ENCODE data around the gene PRELID1. TPM values are rescaled to one million over a fixed set of nuclear protein-coding genes. Genes with fewer than 3 reads are reported as not detected.
"Not testable (repeated sequence)": the region's sequence is repeated elsewhere in the genome, so short reads cannot be mapped to it uniquely, and the experiment has no call there.

Gene PRELID1, protein sequence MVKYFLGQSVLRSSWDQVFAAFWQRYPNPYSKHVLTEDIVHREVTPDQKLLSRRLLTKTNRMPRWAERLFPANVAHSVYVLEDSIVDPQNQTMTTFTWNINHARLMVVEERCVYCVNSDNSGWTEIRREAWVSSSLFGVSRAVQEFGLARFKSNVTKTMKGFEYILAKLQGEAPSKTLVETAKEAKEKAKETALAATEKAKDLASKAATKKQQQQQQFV
- total RNA-seq, result 10 to 100 TPM; 76.6 to 99.3 (median 91.6) TPM
- 107 TPM for total RNA-seq (2013)

DNA sequence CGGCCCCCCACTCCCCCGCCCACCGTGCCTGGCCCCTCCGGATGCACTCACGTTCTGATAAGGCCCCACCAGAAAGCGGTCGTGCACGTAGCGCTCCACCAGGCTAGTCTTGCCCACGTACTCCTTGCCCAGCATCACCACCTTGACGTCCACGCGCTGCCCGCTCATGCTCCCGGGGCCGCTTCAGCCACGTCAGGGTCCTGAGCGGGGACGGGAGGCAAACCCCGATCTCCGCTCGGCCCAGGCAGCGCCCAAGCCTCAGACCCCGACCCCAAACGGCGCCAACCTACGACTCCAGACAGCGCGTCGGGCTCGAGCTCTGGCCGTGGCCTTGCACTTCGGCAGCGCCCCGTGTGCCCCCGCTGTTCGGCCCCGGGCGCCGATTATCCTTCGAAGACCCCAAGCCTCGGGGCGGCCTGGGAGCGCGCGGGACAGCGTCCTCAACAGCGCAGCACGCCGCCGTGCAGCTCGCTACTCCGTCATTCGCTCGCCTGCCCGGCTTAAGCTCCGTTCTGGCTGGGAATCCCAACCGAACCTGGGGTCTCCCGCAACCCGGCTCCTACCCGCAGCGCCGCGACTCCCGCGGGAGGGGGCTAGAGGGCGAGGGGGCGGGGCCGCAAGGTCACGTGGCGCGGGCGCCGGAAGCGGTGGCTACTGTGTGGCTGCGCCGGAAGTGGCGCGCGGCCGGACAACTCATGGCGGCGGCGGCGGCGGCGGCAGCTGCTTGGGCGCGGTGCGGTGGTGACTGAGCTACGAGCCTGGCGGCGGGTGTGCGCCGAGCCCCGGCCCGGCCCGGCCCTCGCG lies at the start of gene PRELID1, which contains the start of gene RAB24:
TSS of gene PRELID1 (plus strand) at position 679 of the 804 bp plus-strand sequence. CDS start 187 bp downstream, outside the sequence.
TSS of gene RAB24 (minus strand) at position 599 of the 804 bp plus-strand sequence. CDS start at position 168, 431 bp downstream.
- intact Hi-C loops (cut with micrococcal nuclease), result loop anchor here (5.0 kb wide), 2 partner anchors 154 to 191 kb away; no protein-coding TSS in a partner anchor
- Histone ChIP-seq H3K27me3 (ENCODE audit: control insufficient read depth, insufficient read depth, low read length) (no peaks in the 10 kb centered on the region), H3K4me3 (ENCODE audit: low read length) (peak within 1 kb of the TSS; percentile 93), H3K4me1 (ENCODE audit: control insufficient read depth, insufficient read depth, low read length) (peaks cover 89% of the 10 kb centered on the region), H3K36me3 (ENCODE audit: control insufficient read depth, insufficient read depth, low read length) (peaks cover 35% of the 10 kb centered on the region), H3K27ac (ENCODE audit: low read length) (peak within 1 kb of the TSS; percentile 76), H3K9me3 (ENCODE audit: control insufficient read depth, insufficient read depth, low read length) (no peaks in the 10 kb centered on the region)
- H3K4me3 Mint-ChIP-seq, result peak within 1 kb of the TSS; percentile 92
- WGBS (ENCODE audit: insufficient coverage), result under 1% methylated on average over 100 of the region's 100 CpGs
- DNase-seq (peak; percentile 92), ATAC-seq (peak; percentile 57 to 82 (median 76))
- H3K36me3 Mint-ChIP-seq, result no peaks in the 10 kb centered on the region
- TF ChIP-seq, protein P1, sequence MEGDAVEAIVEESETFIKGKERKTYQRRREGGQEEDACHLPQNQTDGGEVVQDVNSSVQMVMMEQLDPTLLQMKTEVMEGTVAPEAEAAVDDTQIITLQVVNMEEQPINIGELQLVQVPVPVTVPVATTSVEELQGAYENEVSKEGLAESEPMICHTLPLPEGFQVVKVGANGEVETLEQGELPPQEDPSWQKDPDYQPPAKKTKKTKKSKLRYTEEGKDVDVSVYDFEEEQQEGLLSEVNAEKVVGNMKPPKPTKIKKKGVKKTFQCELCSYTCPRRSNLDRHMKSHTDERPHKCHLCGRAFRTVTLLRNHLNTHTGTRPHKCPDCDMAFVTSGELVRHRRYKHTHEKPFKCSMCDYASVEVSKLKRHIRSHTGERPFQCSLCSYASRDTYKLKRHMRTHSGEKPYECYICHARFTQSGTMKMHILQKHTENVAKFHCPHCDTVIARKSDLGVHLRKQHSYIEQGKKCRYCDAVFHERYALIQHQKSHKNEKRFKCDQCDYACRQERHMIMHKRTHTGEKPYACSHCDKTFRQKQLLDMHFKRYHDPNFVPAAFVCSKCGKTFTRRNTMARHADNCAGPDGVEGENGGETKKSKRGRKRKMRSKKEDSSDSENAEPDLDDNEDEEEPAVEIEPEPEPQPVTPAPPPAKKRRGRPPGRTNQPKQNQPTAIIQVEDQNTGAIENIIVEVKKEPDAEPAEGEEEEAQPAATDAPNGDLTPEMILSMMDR (IDR thresholded peaks at IDR 0.05), result peak; percentile 44
- no peaks in the 10 kb centered on the region for H3K27me3 Mint-ChIP-seq (ENCODE audit: low read depth in 2 of 2)
- H3K4me1 Mint-ChIP-seq, result peaks cover 72 to 80% of the 10 kb centered on the region in 2 donors
- no peaks in the 10 kb centered on the region for H3K9me3 Mint-ChIP-seq
- H3K27ac Mint-ChIP-seq, result peak within 1 kb of the TSS; percentile 89 to 96

DNA sequence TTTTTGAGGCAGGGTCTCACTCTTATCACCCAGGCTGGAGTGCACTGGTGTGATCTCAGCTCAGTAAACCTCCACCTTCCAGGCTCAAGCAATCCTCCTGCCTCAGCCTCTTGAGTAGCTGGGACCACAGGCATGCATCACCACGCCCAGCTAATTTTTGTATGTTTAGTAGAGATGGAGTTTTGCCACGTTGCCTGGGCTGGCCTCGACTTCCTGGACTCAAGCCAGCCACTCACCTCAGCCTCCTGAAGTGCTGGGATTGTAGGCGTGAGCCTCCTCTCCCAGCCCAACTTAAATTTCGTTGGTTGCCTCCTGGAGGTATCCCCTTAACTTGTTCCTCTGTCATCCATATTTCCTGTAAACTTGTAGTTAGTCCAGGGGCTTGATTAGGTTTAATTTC lies 47.3 kb upstream of the PRELID1 start:
- no peak for DNase-seq
- Mint-ChIP-seq H3K4me1 (peaks cover 0 to 4% of the 10 kb centered on the region in 2 donors), H3K36me3 (peaks cover 7% of the 10 kb centered on the region), H3K9me3 (no peaks in the 10 kb centered on the region), H3K27me3 (ENCODE audit: low read depth in 2 of 2) (no peaks in the 10 kb centered on the region), H3K4me3 (no peak overlapping the region), H3K27ac (peak overlapping the region; percentile 21 to 26)
- no peaks in the 10 kb centered on the region for H3K9me3 ChIP-seq (ENCODE audit: control insufficient read depth, insufficient read depth, low read length)
- TF ChIP-seq, protein P1 (IDR thresholded peaks at IDR 0.05), result no peak
- no peak overlapping the region for H3K27ac ChIP-seq (ENCODE audit: low read length)
- peaks cover 76% of the 10 kb centered on the region for H3K36me3 ChIP-seq (ENCODE audit: control insufficient read depth, insufficient read depth, low read length)
- 81% methylated on average over 3 of the region's 5 CpGs for whole genome bisulfite sequencing (ENCODE audit: insufficient coverage)
- no peak for ATAC-seq
- H3K27me3 ChIP-seq (ENCODE audit: control insufficient read depth, insufficient read depth, low read length), result no peaks in the 10 kb centered on the region
- H3K4me3 ChIP-seq (ENCODE audit: low read length), result no peak overlapping the region
- no peaks in the 10 kb centered on the region for H3K4me1 ChIP-seq (ENCODE audit: control insufficient read depth, insufficient read depth, low read length)
- intact Hi-C loops (cut with micrococcal nuclease), result no loop called here

DNA sequence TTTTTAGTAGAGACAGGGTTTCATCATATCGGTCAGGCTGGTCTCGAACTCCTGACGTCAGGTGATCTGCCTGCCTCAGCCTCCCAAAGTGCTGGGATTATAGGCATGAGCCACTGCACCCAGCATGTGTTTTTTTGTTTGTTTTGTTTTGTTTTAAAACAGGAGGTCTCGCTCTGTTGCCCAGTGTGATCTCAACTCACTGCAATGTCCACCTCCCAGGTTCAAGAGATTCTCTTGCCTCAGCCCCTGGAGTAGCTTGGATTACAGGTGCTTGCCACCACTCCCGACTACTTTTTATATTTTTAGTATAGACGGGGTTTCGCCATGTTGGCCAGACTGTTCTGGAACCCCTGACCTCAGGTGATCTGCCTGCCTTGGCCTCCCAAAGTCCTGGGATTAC lies 44.9 kb upstream of the PRELID1 start:
- H3K4me1 ChIP-seq (ENCODE audit: control insufficient read depth, insufficient read depth, low read length); DNase-seq; H3K27me3 Mint-ChIP-seq (ENCODE audit: low read depth in 2 of 2); H3K4me3 Mint-ChIP-seq; H3K9me3 ChIP-seq (ENCODE audit: control insufficient read depth, insufficient read depth, low read length); H3K27me3 ChIP-seq (ENCODE audit: control insufficient read depth, insufficient read depth, low read length); intact Hi-C loops (cut with micrococcal nuclease); ATAC-seq; H3K9me3 Mint-ChIP-seq; H3K27ac ChIP-seq (ENCODE audit: low read length); H3K4me3 ChIP-seq (ENCODE audit: low read length); H3K36me3 Mint-ChIP-seq; H3K4me1 Mint-ChIP-seq: not testable (repeated sequence)
- peaks cover 77% of the 10 kb centered on the region for H3K36me3 ChIP-seq (ENCODE audit: control insufficient read depth, insufficient read depth, low read length)
- H3K27ac Mint-ChIP-seq, result peak overlapping the region in 1 of 2 donors; percentile 12
- 95% methylated on average over 7 of the region's 7 CpGs for WGBS (ENCODE audit: insufficient coverage)

DNA sequence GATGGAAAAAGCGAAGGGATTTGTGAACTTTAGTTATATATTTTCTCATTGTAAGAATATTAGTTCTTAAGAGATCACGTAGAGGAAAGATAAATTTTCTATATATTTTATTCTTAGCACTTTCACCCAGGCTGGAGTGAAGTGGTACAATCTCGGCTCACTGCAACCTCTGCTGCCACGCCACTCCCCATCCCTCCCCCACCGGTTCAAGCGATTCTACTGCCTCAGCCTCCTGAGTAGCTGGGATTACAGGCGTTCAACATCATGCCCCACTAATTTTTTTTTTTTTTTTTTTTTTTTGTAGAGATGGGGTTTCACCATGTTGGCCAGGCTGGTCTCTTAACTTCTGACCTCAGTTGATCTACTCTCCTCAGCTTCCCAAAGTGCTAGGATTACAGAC lies 42.6 kb upstream of the PRELID1 start:
- Mint-ChIP-seq H3K27me3 (ENCODE audit: low read depth in 2 of 2) (no peaks in the 10 kb centered on the region), H3K27ac (no peak overlapping the region), H3K9me3 (no peaks in the 10 kb centered on the region), H3K36me3 (peaks cover 7% of the 10 kb centered on the region), H3K4me1 (peaks cover 0 to 4% of the 10 kb centered on the region in 2 donors), H3K4me3 (no peak overlapping the region)
- Histone ChIP-seq H3K27ac (ENCODE audit: low read length) (no peak overlapping the region), H3K4me1 (ENCODE audit: control insufficient read depth, insufficient read depth, low read length) (no peaks in the 10 kb centered on the region), H3K9me3 (ENCODE audit: control insufficient read depth, insufficient read depth, low read length) (no peaks in the 10 kb centered on the region), H3K27me3 (ENCODE audit: control insufficient read depth, insufficient read depth, low read length) (no peaks in the 10 kb centered on the region), H3K4me3 (ENCODE audit: low read length) (no peak overlapping the region), H3K36me3 (ENCODE audit: control insufficient read depth, insufficient read depth, low read length) (peaks cover 72% of the 10 kb centered on the region)
- WGBS (ENCODE audit: insufficient coverage), result 97% methylated on average over 4 of the region's 7 CpGs
- ATAC-seq (no peak), DNase-seq (no peak)
- intact Hi-C loops (cut with micrococcal nuclease), result no loop called here
- TF ChIP-seq, protein P1 (IDR thresholded peaks at IDR 0.05), result no peak
